Measurements from ENCODE around the gene ZHX3.

Gene ZHX3

GRCh38 chr20:41172296-41173140 is 145.0 kb downstream of the ZHX3 start:
- no peak for DNase-seq (ENCODE audit: low spot score)

- DNase-seq (ENCODE audit: low spot score) = no peak
These were observed 145.7 kb downstream of the ZHX3 start for GRCh38 chr20:41171736-41172295.

GRCh38 chr20:41170386-41171105 is 147.0 kb downstream of the ZHX3 start:
- no peak for DNase-seq (ENCODE audit: low spot score)

GRCh38 chr20:41169791-41170351 is 147.7 kb downstream of the ZHX3 start:
- no peak for DNase-seq (ENCODE audit: low spot score)

GRCh38 chr20:41169162-41169690 is 148.3 kb downstream of the ZHX3 start:
- no peak for DNase-seq (ENCODE audit: low spot score)

- no peak for DNase-seq (ENCODE audit: low spot score)
These were observed 149.0 kb downstream of the ZHX3 start for GRCh38 chr20:41168281-41169161.

- no peak for DNase-seq (ENCODE audit: low spot score)
These were observed 149.9 kb downstream of the ZHX3 start for GRCh38 chr20:41167481-41168253.

GRCh38 chr20:41167118-41167470 is 150.4 kb downstream of the ZHX3 start:
- DNase-seq (ENCODE audit: low spot score) = no peak

GRCh38 chr20:41166201-41167117 is 151.1 kb downstream of the ZHX3 start:
- no peak for DNase-seq (ENCODE audit: low spot score)

GRCh38 chr20:41165001-41165882 is 152.3 kb downstream of the ZHX3 start:
- no peak for DNase-seq (ENCODE audit: low spot score)

GRCh38 chr20:41163821-41164220 is 153.7 kb downstream of the ZHX3 start:
- DNase-seq (ENCODE audit: low spot score) = no peak

GRCh38 chr20:41162396-41162795 is 155.1 kb downstream of the ZHX3 start:
- no peak for DNase-seq (ENCODE audit: low spot score)

- no peak for DNase-seq (ENCODE audit: low spot score)
These were observed 155.6 kb downstream of the ZHX3 start for GRCh38 chr20:41161886-41162285.

GRCh38 chr20:41160686-41161085 is 156.8 kb downstream of the ZHX3 start:
- DNase-seq (ENCODE audit: low spot score) = peak; percentile 72

- no peak for DNase-seq (ENCODE audit: low spot score)
These were observed 158.0 kb downstream of the ZHX3 start for GRCh38 chr20:41159547-41159946.

GRCh38 chr20:41158082-41158625 is 159.4 kb downstream of the ZHX3 start:
- DNase-seq (ENCODE audit: low spot score) = no peak

- DNase-seq (ENCODE audit: low spot score) = no peak
These were observed 162.3 kb downstream of the ZHX3 start for GRCh38 chr20:41155261-41155660.

- no peak for DNase-seq (ENCODE audit: low spot score)
These were observed 162.9 kb downstream of the ZHX3 start for GRCh38 chr20:41154436-41155176.

Data from pons (tissue), 1 donor.